Stomach (tissue), 4 donors: ENCODE measurements around the gene SLC66A1.

Experiments
- EP300 ChIP-seq: sonication (generic); formaldehyde crosslinking; IDR thresholded peaks from one replicate; pipeline ENCODE4 v1.6.1; 2017; ENCODE audit warnings: antibody characterized with exemption
- POLR2A ChIP-seq, 4 donors: fragments of 450-650 bp; IDR thresholded peaks; one replicate each; pipeline ENCODE4 v1.6.1; 2016; ENCODE audit warnings: antibody characterized with exemption in 4 of 4, control low read depth in 2 of 4, mild to moderate bottlenecking in 1 of 4, moderate library complexity in 1 of 4

DNA sequence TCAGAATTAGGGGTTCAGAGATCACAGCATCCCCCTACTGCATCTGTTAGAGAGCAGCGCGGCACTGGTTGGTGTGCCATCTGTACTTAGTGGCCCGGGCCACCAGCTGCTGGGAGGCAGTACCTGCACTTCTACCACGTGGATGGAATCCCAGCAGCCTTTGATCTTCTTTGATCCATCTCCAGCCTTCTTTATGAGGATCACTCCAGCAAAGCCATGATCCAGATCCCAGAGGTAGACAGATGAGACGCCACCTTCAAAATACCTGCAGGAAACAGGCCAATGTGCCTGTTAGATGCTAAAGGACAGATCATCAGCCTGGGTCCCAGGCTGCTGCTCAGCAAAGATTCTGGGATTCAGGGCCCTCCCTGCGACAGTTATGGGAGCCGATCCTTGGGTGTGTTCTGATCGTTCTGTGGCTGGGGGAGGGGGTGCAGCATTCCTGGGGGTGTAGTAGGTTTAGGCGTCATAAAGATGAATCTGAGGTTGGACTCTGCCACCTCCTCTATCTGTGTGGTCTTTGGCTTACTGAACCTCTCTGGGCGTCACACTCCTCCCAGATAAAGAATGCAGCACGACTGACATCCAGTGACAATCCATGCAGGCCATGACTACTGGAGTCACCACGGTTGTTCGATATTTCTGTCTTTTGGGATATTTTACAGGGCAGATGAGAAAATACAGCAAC, 45.3 kb downstream of the SLC66A1 start:
- TF ChIP-seq EP300 (no peak), POLR2A (IDR thresholded peaks at IDR 0.05) (no peak)
